ENCODE measurements around the gene FAM180A.

DNA sequence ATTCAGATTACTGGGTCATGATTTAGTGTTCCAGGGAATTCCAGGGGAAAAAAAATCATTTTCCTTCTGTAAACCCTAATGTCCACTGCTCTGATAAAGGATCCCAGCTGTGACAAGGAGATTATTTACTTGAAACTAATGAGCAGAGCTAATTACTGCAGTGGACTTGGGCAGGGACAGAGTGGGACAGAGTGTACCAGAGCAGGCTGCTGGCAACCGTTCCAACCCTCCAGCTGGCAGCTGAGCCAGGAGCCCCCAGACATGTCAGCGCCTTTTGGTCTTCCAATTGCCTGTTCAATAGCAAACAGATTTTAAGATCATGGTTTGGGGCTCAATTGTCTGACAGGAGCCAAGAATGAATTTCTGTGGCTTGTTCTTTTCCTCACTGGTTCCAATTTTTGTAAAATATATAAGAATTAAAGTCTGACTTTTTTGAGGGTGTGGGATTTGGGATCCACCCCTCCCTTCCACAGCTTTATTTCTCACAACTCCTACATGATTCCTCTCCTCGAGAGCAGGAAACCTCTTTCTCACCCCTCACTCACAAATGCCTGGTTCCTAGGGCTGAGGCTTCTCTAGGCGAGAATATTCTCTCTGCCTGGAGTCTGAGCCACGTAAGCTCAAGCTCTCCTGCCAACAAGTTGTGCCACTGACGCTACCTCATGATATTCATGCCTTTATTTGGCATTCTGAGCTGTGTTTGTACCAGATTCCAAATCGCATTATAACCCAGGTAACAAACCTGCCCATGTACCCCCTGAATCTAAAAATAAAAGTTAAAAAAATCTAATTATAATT lies 20.6 kb upstream of the FAM180A start:
- TF ChIP-seq, protein P1, sequence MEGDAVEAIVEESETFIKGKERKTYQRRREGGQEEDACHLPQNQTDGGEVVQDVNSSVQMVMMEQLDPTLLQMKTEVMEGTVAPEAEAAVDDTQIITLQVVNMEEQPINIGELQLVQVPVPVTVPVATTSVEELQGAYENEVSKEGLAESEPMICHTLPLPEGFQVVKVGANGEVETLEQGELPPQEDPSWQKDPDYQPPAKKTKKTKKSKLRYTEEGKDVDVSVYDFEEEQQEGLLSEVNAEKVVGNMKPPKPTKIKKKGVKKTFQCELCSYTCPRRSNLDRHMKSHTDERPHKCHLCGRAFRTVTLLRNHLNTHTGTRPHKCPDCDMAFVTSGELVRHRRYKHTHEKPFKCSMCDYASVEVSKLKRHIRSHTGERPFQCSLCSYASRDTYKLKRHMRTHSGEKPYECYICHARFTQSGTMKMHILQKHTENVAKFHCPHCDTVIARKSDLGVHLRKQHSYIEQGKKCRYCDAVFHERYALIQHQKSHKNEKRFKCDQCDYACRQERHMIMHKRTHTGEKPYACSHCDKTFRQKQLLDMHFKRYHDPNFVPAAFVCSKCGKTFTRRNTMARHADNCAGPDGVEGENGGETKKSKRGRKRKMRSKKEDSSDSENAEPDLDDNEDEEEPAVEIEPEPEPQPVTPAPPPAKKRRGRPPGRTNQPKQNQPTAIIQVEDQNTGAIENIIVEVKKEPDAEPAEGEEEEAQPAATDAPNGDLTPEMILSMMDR (IDR thresholded peaks at IDR 0.05 in 8 of 11, conservative IDR thresholded peaks at IDR 0.05 in 3 of 11): no peak
- no peak for TF ChIP-seq POLR2A (IDR thresholded peaks at IDR 0.05)
- TF ChIP-seq POLR2AphosphoS5 (IDR thresholded peaks at IDR 0.05): peak in 1 of 3 donors; percentile 39

All from spleen (tissue), 7 donors.